GM18499 (cell line): ENCODE results near the gene KTI12.
"Not testable (repeated sequence)": the region's sequence is repeated elsewhere in the genome, so short reads cannot be mapped to it uniquely, and the experiment has no call there.

Experiments
- ATAC-seq: cut with Tn5 transposase; IDR thresholded peaks from one replicate; pipeline ENCODE4 v1.9.1; 2021; ENCODE audit warnings: moderate number of reproducible peaks; ENCODE audit not compliant: insufficient read depth, unreplicated experiment

KTI12 gene

DNA sequence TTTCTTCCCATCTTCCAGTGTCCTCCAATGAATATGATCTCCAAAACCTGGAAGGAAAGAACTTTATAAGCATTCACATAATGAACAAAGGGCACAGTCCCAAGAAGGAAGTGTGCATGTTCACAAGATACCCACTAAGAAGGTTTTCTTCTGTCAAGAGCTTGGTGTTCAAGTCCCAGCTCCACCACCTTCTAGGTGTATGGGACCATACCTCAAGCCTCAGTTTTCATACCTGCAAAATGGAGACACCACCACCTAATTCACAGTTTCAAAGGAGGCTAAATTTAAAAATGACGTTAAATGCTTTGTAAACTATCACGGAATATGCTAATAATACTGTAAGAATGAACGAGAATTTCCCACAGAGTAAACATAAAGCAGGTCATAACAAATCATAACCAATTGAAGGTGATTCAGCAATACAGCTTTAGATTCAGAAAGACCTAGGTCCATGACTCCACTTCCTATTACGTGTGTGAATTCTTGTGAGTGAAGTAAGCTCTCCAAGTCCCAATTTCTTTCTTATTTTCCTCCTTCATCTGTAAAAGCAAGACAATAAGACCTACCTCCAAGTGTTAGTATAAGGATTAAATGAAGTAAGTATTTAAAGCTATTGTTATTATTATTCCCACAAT, 8.1 kb upstream of the KTI12 start:
- no peak for ATAC-seq

DNA sequence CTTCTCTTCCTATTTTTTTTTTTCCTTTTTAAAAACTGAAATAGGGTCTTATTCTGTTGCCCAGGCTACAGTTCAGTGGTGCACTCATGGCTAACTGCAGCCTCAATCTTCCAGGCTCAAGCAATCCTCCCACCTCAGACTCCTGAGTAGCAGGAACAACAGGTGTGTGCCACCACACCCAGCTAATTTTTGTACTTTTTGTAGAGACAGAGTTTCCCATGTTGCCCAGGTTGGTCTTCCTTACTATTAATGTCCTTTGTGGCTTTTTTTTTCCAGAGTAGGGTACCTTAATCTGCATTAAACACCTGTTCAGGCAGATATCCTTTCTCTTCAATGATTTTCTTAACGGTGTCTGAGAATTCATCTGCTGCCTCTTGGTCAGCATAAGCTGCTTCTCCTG, 4.3 kb upstream of the KTI12 start:
- ATAC-seq = no peak

DNA sequence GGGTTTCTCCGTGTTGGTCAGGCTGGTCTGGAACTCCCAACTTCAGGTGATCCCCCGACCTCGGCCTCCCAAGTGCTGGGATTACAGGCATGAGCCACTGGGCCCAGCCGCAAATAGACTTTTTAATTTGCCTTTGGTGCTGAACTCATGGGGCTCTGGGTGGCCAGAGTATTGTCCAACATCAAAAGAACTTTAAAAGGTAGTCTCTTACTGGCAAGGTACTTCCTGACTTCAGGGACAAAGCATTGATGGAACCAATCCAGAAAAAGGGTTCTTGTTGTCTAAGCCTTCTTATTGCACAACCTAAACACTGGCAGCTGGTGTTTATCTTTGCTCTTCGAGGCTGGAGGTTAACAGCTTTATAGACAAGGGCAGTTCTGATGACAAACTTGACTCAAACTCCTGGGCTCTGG, 3.8 kb upstream of the KTI12 start:
- ATAC-seq = no peak

DNA sequence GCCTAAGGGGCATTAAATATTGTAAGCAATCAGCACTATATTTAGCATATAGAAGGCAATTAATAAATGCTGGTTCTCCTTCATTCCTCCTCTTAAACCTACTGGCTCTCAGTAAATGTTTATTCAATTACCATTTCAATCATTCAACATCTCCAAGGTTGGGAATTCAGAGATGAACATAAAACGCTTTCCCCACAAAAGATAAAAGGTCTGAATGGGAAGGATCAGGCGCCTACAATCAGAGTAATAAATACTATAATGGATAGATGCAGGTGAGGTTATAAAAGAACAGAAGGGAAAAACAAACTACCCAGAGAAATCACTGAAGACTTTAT, 407 bp upstream of the KTI12 start:
- ATAC-seq = no peak

DNA sequence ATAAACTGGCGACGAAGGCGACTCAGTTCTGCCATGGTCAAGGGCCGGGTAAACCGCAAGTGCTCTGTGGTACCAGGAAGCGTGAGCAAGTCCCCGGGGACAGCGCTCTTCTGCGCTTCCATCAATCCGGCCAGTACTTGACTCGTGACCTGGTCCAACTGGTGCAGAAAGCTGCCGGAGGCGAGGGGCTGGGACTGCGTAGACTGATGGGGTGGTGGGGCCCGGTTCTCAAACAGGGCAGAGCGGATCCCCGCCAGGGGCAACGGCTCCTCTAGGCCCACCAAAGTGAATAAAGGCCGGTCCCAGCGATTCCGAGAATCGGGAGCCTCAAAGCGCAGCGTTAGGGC, 852 bp downstream of the KTI12 start:
- ATAC-seq = no peak

DNA sequence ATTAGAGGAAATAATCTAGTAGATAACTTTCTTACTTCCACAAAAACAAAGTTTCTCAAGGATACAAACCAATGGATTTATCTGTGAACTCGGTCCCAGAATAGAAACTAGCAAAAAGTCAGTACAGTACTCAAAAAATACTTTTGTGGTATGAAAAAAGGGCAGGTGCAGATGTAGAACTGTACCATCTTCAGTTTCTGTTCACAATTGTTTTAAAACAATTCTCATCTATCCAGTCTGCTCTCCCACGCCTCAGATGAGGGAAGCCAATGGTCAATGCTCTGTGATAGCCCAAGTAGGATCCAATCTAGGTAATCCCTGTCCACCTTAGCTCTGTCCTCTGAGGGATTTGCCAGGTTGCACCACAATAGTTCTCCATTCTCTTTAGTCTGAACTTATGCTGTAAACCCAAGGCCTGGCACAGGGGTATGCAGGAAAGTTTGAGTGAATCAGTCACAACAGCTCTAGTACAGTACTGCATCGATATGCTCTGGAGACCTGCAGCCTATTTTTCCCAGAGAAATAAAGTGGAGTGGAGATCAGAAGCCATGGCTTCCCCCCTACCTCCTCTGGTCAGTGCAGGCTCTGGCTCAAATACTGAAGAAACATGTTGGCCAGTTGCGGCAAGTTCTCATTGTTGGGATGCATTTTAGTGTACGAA, 1.4 kb downstream of the KTI12 start:
- no peak for ATAC-seq

DNA sequence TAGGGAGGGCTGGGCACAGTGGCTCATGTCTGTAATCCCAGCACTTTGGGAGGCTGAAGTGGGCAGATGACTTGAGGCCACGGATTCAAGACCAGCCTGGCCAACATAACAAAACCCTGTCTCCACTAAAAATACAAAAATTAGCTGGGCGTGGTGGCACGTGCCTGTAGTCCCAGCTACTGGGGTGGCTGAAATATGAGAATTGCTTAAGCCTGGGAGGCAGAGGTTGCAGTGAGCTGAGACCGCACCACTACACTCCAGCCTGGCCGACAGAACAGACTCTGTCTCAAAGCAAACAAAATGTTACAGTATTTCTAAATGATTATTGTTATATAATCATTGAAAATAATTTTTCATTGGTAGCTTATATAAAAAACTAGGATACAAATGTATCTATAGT, 4.8 kb downstream of the KTI12 start:
- not testable (repeated sequence) for ATAC-seq

DNA sequence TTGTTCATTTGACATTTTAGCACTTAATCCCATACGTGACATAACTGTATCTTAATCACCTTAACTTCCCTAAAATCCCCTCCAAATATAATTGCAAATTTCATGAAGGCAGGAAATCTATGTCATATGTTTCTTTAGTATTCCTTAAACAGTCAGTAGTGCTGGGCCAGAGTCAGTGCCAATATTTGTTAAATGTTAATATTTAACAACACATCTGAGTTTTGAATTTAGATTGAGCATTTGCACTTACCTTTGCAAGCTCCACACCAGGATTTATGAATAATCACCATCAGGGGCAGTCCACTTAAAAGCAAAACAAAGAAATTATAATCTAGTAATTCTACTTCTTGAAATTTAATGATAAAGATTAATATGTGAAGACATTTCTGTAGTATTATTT, 5.3 kb downstream of the KTI12 start:
- ATAC-seq = no peak

DNA sequence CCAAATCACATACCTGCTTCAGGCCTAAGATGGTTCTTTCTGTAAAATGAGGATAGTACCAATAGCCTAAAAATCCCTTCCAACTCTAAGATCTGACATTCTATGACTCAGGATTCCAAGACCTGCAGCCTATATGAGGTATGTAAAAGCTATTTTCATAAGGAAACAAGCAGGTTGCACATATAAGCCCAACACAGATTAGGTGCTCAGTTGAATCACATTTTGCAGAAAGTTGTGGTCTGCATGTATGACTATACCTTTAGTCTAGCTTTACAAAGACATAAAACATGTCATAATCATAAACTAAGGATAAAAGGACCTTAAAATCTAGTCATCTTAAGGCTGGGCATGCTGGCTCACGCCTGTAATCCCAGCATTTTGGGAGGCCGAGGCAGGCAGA, 7.3 kb downstream of the KTI12 start:
- ATAC-seq = no peak

DNA sequence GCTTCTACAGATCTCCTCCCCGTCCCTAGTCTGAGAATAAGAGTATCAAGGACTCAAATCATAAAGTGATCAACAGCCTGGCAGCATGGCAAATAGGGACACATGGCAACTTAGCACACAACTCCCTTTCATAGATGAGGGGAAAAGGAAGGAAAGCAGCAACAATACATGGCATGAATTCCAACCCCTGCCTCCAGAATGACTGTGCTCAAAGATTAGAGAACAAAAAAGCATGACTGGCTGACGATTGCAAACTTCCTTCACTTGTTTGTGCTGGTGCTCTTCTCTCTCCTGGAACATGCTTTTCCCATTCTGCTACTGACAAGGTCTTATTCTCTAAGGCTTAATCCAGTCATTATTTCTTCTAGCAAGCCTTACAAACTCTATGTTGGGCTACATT, 11.5 kb downstream of the KTI12 start:
- no peak for ATAC-seq

DNA sequence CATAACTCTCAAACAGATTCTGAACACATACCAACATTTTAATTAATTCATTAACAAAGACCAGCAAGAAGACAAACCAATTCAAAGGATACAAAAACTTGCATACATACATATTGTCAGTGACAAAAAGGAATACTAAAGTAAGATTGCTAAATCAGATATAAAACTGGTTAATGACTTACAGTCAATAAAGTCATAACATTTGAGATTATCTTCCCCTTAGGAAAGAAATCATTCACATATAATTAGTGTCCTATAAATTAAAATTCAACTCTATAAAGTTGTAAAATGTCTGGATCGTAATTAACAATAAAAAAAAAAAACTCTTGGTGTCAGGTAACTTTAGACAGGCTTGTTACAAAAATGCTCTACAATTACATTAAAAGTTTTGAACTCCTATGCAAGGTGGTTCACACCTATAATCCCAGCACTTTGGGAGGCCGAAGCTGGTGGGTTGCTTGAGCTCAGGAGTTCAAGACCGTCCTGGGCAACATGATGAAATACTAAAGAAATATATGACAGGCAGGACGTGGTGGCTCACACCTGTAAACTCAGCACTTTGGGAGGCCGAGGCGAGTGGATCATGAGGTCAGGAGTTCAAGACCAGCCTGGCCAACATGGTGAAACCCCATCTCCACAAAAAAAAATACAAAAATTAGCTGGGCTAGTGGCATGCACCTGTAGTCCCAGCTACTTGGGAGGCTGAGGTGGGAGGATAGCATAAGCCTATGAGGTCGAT, 25.4 kb downstream of the KTI12 start:
- no peak for ATAC-seq

DNA sequence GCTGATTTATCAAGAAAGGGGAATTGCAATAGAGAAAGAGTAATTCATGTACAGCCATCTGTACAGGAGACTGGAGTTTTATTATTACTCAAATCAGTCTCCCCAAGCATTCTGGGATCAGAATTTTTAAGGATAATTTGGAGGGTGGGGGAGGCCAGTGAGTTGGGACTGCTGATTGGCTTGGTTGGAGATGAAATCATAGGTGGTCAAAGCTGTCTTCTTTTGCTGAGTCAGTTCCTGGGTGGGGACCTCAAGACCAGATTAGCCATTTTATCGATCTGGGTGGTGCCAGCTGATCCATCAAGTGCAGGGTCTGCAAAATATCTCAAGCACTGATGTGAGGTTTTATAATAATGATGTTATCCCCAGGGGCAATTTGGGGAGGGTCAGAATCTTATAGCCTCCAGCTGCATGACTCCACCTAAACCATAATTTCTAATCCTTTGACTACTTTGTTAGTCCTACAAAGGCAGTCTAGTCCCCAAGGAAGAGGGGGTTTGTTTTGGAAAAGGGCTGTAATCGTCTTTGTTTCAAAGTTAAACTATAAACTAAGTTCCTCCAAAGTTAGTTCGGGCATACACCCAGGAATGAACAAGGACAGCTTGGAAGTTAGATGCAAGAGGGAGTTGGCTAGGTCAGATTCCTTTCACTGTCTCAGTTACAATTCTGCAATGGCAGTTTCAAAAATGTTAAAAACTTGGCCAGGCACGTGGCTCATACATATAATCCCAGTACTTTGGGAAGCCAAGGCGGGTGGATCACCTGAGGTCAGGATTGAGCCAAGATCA, 26.2 kb downstream of the KTI12 start:
- ATAC-seq = no peak

DNA sequence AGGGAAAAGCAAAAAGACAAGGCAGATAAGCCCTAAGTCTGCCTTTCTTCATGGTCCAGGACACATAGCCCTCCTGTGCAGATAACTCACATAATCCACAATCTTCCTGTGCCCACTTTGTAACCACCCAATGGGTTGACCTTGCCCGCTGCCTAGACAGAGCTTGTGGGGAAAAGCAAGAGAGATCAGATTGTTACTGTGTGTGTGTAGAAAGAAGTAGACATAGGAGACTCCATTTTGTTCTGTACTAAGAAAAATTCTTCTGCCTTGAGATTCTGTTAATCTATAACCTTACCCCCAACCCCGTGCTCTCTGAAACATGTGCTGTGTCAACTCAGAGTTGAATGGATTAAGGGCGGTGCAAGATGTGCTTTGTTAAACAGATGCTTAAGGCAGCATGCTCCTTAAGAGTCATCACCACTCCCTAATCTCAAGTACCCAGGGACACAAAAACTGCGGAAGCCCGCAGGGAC, 27.5 kb downstream of the KTI12 start:
- not testable (repeated sequence) for ATAC-seq

DNA sequence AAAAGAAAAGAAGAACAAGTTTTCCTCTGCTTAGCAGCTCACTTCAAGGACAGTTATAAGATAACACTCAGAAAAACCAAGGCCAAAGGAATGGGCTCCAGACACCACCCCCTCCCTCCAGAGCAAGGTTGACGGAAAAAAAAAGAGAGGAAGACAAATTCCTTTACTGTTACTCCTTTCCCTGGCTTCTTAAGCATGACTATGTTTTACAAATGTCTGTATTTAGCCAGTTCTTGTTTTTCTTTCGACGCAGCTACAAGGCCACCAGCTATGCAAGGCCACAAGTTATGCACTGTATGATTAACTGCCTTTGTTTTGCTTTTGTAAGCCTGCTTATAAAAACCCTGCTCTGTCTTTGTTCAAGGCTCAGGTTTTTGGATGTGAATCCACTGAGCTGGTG, 28.1 kb downstream of the KTI12 start:
- ATAC-seq = not testable (repeated sequence)

DNA sequence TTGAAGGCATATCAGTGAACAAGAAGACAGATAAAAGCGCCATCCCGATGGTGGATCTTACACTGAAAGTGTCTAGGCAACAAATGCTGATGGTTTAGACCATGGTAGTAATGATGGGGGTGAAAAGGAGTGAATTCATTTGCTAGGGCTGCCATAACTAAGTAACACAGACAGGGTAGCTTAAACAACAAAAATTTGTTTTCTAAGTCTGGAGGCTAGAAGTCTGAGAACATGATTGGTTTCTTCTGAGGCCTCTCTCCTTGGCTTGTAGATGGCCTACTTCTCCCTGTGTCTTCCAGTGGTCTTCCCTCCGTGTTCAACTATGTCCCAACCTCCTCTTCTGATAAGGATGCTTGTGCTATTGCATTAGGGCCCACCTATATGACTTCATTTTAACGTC, 29.7 kb downstream of the KTI12 start:
- no peak for ATAC-seq

DNA sequence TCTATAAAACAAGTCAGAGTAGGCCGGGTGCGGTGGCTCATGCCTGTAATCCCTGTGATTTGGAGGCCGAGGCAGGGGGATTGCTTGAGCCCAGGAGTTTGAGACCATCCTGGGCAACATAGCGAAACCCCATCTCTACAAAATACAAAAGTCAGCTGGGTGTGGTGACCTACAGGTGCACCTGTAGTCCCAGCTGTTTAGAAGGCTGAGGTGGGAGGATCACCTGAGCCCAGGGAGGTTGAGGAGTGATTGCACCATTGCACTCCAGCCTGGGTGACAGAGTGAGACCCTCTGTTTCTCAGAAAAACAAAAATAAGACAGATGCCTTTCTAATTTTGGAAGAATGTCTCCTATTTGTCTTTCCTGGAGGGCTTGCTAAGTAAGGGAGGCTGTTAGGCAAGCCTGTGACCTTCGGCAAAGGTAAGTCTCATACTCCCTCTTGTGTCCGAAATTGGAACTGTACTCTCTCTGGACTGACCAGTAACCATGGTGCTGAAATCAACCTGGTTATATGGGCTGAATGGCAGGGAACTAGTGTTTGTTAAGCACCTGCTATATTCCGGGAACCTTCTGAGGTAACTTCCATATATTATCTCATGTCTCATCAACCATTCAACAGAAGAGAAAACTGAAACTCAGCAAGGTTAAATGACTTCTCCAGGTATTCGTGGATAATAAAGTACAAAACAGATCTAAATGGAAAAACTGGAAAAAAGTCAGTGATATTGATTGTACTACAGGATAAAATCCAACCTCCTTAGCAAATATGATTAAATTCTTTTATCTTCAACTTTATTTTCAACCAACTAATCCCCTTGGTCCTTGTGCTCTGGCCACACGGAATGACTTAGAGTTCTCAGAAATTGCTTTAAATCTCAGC, 31.3 kb downstream of the KTI12 start:
- no peak for ATAC-seq

DNA sequence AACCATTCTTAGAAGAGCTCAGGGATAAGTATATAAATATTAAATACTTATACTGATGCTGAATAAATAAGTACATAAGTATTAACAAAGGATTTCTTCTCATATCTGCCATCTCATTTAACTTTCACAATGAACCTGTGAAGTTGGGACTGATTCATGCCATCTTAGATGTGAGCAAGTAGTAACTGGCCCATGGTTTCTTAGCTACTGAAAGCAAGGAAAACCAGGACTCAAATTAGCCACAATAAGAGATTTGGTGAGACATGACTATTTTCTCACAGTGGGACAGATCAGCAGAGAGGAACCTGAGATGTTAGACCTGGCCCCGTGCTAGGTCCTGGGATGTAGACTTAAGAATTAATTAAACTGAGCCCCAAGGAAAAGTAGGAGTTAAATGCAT, 34.9 kb downstream of the KTI12 start:
- no peak for ATAC-seq

DNA sequence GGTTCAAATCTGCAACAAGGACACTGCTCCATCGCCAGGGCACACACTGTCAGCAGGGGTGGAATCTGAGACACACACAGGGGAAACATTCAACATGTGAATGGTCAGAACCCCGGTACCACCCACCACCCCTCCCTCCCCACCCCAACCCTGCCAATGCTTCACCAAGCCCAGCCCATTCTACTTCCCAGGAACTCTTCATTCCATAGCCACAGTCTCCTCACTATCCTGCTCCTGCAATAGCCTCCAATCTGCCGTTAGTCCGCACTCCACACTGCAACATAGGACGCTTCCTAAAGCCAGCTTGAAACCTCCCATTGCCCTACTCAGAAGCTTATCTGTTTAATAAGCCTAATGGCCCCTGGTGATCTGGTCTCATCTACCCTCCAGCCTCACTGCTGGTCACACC, 35.6 kb downstream of the KTI12 start:
- ATAC-seq = no peak

DNA sequence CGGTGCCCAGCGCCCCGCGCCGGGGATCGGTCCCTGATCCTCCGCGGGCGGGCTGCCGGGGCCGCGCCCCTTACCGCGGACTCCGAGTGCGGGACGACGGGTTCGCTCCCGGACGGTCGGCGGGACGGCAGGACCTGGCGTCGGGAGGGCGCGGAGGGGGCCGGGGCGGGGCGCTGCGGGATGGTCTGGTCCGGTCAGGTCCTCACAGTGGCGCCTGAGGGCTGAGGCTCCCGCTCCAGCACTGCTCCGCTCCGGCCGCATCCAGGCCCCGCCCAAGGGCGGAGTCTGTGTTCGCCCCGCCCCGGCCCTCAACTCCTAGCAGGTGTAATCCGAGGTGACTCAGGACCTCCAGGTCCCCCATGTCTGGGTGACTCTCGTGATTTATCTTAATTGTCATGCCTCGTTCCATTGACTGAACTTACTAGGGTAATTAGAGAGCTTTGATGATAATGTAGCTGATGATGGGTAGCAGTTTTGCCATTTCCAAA, 43.1 kb downstream of the KTI12 start, which contains the start of gene RAB3B:
RAB3B (minus strand) TSS at position 223 of the 488 bp plus-strand sequence. CDS start 13,583 bp downstream, outside the sequence.
- ATAC-seq = no peak
